Left hindlimb (tissue), 1 donor: ENCODE data around the gene CPLX1.
"Not testable (repeated sequence)": the region's sequence is repeated elsewhere in the genome, so short reads cannot be mapped to it uniquely, and the experiment has no call there.

Experiments used
- DNase-seq: peaks from one replicate; pipeline ENCODE4 v3.0.0-alpha.2; 2018

CPLX1 gene

GRCh38 chr4:753186-753585, 72.7 kb downstream of the CPLX1 start:
- not testable (repeated sequence) for DNase-seq

DNA sequence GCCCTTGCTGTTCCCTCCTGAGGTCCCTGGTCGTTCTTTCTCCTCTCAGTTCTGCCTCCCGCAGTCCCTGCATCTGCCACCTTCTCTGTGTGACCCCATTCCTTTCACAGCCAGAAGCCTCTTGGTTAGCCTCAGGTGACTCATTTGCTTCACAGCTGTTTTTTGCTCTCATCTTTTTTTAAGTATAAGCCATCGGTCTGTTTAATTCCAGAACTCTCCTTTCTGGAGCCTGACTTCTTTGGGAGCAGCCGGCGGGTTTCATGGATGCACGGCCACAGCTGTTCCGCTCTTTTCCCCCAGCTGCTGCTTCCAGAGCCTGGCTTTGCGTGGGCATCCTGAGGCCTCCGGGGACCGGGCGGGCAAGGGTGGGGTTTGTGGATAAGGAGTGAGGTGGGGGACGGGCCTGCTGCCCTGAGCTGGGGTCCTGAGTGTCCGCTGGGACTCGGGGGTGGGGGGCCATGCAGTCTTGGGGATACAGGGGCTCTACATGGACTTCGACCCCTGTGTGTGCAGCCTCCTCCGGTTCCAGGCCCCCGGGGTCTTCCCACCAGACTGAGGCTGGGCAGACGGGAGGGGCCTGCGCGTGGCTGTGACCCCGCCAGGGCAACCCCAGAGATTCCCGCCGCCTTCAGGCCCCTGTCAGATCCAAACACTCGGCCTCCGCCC, 73.6 kb downstream of the CPLX1 start:
- DNase-seq: no peak

GRCh38 chr4:751676-752075, 74.3 kb downstream of the CPLX1 start:
- peak; percentile 48 for DNase-seq

DNA sequence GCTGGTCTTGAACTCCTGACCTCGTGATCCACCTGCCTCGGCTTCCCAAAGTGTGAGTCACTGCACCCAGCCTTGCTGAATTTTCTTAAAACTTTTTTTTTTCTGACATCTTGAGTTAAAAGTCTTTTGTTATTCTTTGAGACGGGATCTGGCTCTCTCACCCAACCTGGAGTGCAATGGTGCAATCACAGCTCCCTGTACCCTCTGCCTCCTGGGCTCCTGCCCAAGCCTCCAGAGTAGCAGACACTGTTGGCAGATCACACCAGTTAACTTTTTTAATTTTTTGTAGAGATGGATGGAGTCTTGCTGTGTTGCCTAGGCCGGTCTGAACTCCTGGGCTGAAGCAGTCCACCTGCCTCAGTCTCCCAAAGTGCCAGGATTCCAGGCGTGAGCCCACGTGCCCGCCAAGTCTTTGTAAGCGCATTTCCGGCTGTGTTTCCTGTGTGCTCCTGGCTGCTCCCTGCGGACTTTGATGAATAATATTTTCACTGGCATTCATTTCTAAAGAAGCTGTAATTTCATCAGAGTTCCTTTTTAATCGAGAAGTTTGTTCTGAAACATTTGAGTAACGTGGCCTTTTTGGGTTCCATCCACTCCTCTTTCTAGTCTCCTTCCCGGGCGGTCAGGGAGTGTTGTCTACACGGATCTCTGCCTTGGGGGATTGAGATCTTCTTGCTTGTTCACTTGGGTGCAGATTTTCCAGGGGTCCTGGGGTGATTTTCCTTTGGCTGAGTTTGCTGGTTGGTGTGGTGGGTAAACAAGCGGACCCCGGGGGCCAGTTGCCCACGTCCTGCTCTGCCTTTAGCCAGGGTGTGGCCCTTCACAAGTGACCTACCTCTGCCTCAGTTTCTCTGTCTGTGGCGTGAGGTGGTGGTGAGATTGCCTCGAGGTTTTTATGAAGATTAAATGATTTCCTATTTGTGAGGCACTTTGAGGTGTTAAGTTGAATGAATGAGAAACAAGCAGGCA, 75.9 kb downstream of the CPLX1 start:
- DNase-seq: peak; percentile 21

DNA sequence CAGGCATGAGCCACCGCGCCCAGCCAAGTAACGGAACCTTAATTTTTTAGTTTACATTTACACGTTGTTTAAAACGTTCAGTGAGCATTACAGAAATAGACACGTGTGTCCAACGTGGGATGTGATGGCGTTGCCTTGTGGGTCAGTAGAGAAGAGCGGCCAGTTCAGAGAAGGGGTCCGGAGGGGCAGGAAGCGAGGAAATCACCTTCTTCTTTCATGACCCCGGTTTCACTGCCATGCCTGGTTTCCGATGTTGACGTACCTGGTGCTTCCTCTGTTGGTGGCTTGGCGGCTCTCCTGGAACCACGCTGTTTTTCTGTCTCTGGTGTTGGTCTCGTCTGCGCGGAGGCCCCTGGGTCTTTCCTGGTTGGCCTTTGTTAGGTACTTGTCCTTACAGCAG, 77.5 kb downstream of the CPLX1 start:
- DNase-seq: no peak

DNA sequence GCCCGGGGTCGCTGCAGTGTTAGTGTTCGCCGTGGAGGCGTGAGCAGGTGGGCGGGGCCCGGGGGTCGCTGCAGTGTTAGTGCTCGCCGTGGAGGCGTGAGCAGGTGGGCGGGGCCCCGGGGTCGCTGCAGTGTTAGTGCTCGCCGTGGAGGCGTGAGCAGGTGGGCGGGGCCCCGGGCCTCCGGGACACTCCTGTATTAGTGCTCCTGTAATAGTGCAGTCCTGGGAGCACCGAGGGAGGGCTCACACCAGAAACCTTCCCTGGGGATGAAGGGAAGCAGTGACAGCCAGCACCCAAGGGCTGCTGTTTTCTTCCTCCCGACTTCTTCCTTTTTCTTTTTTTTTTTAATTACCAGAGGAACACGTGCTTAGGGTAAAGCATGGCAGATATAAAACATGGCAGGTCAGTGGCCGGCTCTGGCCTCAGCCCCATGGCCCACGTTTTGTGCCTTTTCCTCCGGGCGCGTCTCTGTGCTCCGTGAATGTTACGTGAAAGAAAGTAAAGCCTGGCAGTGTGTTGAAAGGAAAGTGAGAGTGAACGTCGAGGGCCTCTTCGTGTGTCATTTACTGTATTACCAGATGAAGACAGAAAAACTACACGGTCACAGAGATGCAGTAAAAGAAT, 78.3 kb downstream of the CPLX1 start:
- DNase-seq: no peak

GRCh38 chr4:744212-744841, 81.6 kb downstream of the CPLX1 start:
- DNase-seq: no peak

GRCh38 chr4:743463-744211, 82.3 kb downstream of the CPLX1 start:
- no peak for DNase-seq

- no peak for DNase-seq
Observed at GRCh38 chr4:742742-743311, 83.1 kb downstream of the CPLX1 start.

DNA sequence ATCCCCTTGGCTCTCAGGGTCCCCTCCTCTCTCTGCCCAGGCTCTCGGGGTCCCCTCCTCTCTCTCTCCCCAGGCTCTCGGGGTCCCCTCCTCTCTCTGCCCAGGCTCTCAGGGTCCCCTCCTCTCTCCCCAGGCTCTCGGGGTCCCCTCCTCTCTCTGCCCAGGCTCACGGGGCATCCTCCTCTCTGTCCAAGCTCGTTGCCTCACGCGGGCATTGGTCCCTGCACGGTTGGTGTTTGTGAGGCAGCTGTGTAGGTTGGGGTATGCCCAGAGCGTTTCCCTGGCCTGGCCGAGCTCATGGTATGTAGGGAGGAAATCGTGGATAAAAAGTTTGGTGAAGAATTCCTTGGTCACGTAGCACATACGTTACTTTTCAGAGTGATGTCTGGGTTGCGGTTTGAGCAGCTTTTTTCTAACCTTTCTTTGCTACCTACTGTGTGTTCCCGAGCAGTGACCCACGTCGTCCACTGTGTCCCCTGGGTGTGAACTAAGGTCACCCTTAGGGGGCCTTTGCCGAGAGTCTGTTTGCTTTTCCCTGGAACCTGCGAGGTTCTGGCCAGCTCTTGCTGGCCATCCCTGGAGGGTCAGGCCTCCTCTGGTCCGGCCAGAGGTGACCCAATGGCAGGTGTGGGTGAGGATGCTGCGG, 83.7 kb downstream of the CPLX1 start:
- no peak for DNase-seq

GRCh38 chr4:740656-741282, 85.2 kb downstream of the CPLX1 start:
- no peak for DNase-seq

GRCh38 chr4:740011-740410, 85.9 kb downstream of the CPLX1 start:
- DNase-seq: no peak

- no peak for DNase-seq
Observed at GRCh38 chr4:739569-739968, 86.4 kb downstream of the CPLX1 start.

DNA sequence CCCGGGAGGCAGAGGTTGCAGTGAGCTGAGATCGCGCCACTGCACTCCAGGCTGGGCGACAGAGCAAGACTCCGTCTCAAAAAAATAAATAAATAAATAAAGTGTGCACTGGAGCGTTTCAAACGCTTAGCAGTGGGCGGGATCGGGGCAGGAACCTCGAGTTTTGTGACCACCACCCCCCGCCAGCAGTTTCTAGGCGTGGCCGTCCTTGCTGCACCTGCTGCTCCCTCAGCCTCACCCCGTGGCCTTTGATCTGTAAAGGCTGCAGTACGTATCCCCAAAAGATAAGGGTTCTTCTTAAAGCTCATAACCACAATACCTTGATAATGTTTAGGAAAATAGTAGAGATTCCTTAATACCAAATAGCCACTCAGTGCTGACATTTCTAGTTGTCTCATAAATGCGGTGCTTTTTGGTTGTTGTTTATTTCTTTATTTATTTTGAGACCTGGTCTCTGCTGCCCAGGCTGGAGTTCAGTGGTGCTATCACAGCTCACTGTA, 87.1 kb downstream of the CPLX1 start:
- DNase-seq: no peak

GRCh38 chr4:736561-736960, 89.4 kb downstream of the CPLX1 start:
- not testable (repeated sequence) for DNase-seq

DNA sequence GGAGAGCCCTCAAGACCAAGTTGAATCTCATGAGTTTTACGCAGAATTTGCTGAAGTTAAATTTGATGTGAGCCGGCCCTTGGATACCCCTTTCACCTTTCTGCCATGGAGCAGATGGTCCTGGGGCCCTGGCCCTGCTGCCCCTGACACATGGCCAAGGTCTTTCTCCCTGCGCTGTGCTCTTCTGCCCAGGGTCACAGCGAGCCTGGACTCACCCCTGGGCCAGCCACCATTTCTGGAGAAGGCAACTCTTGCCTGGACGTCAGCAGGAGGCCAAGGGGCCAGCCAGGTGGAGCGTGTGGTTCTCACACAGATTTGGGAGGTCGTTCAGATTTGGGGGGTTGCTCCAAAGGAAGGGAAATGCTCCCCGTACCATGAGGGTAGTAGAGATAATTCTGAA, 90.3 kb downstream of the CPLX1 start:
- DNase-seq: no peak
